GM19035 (cell line): ENCODE data around the gene PTGER3.
A peak's percentile ranks its signal among the peaks of the same experiment; 100 is the strongest.

Experiments used
- ATAC-seq: cut with Tn5 transposase; IDR thresholded peaks from one replicate; pipeline ENCODE4 v1.9.1; 2021; ENCODE audit not compliant: unreplicated experiment

PTGER3 gene

GRCh38 chr1:71053146-71053545 is 5.5 kb upstream of the PTGER3 start:
- no peak for ATAC-seq

GRCh38 chr1:71049951-71050598 is 2.5 kb upstream of the PTGER3 start:
- ATAC-seq: peak; percentile 61

- ATAC-seq: peak; percentile 27
Observed at GRCh38 chr1:71046891-71047634, 553 bp downstream of the PTGER3 start.

- no peak for ATAC-seq
Observed at GRCh38 chr1:71045463-71046028, 2.1 kb downstream of the PTGER3 start.

GRCh38 chr1:71044833-71045232 is 2.8 kb downstream of the PTGER3 start:
- ATAC-seq: no peak

GRCh38 chr1:71043065-71043464 is 4.6 kb downstream of the PTGER3 start:
- no peak for ATAC-seq

- no peak for ATAC-seq
Observed at GRCh38 chr1:71041806-71042205, 5.8 kb downstream of the PTGER3 start.

GRCh38 chr1:71039661-71040262 is 7.9 kb downstream of the PTGER3 start:
- no peak for ATAC-seq

GRCh38 chr1:71038942-71039341 is 8.7 kb downstream of the PTGER3 start:
- no peak for ATAC-seq

GRCh38 chr1:71037829-71038620 is 9.6 kb downstream of the PTGER3 start:
- ATAC-seq: no peak

- ATAC-seq: no peak
Observed at GRCh38 chr1:71037066-71037465, 10.6 kb downstream of the PTGER3 start.

GRCh38 chr1:71033136-71033535 is 14.5 kb downstream of the PTGER3 start:
- no peak for ATAC-seq

GRCh38 chr1:71031426-71031825 is 16.2 kb downstream of the PTGER3 start:
- ATAC-seq: no peak

GRCh38 chr1:71030026-71030425 is 17.6 kb downstream of the PTGER3 start:
- no peak for ATAC-seq

GRCh38 chr1:71028981-71029380 is 18.6 kb downstream of the PTGER3 start:
- ATAC-seq: no peak

- no peak for ATAC-seq
Observed at GRCh38 chr1:71027991-71028390, 19.6 kb downstream of the PTGER3 start.

GRCh38 chr1:71026093-71026492 is 21.5 kb downstream of the PTGER3 start:
- no peak for ATAC-seq

- no peak for ATAC-seq
Observed at GRCh38 chr1:71023515-71023914, 24.1 kb downstream of the PTGER3 start.

- ATAC-seq: no peak
Observed at GRCh38 chr1:71019233-71019969, 28.2 kb downstream of the PTGER3 start.

GRCh38 chr1:71018791-71019190 is 28.8 kb downstream of the PTGER3 start:
- ATAC-seq: no peak
